Kidney capillary endothelial cell (primary cell): ENCODE results near the gene BARX2.

Source experiments
- DNase-seq: peaks from one replicate; pipeline ENCODE4 v3.0.0-alpha.2; 2018; ENCODE audit warnings: low spot score

The BARX2 gene

DNA sequence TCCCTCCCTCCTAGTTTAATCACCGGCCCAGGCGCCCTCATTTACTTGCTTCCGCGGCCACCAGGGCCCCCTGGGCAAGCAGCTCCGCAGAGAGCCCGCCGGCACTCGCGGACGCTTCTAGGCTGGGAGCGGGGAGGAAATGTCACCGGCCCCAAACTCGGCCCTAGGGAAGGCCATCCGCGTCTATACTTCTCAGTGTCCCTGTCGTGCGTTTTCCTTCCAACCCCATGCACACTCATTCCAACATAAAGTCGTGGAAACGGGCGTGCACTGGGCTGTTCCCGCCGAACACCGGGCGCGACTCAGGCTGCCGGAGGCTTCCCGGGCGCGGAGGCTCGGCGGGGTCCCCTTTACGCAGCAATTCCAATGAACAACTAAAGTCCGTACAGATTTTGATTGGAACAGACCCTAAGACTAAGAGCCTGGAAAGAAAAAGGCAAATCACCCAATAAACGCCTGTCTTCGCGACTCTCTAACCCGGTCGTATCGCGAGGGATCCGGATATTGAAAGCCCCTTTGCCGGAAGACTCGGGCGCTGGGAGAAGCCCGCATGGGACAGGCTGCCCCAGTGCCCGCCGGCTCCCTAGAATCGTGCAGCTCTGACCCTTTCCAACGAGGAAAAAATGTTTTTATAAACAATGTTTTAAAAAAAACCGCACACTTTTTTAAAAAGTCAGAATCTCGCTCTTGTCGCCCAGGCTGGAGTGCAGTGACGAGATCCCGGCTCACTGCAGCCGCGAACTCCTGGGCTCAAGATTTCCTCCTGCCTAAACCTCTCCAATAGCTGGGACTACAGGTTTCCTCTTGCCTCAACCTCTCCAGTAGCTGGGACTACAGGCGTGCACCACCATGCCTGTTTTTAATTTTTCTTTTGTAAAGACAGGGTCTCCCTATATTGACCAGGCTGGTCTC, 1.3 kb upstream of the BARX2 start:
- no peak for DNase-seq

GRCh38 chr11:129374993-129375750, 476 bp upstream of the BARX2 start:
- DNase-seq, result no peak

GRCh38 chr11:129376658-129377341, 1.2 kb downstream of the BARX2 start:
- DNase-seq, result no peak

DNA sequence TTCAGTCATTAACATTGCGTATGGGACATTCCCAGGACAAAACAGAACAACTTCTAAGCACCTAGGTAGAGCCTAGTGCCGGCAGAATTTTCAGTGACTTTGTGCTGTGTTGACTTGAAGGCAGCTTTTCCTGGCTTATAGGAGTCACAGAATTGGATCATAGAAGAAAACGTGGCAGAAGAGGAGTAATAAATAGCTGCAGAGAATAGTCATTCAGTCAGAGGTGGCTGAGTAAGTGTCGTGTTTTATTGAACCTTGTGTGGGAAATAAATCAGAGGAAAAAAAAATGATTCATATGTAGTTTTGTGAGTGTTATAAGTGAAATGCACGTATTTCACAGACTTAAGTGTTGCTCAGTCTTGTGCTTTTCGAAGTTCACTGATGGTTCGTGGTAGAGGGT, 2.1 kb downstream of the BARX2 start:
- DNase-seq, result no peak

DNA sequence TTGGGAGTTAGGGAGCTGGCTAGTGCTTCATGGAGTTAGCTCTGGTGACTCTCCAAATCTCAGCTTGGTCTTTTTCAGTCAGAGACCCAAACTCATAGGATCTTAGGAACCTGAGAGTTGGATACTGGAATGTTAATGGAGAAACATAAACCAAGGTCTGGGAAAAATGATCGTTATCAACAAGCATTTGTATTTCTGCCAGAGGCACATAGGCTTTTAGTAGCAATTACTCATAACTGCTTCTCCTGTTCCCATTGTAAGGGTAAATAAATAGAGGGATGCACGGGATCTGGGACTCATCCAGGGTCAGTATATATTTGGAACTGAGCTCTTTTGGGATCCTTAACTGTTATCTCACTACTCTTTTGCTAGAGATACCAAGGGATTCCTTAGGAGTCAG, 4.8 kb downstream of the BARX2 start:
- no peak for DNase-seq

DNA sequence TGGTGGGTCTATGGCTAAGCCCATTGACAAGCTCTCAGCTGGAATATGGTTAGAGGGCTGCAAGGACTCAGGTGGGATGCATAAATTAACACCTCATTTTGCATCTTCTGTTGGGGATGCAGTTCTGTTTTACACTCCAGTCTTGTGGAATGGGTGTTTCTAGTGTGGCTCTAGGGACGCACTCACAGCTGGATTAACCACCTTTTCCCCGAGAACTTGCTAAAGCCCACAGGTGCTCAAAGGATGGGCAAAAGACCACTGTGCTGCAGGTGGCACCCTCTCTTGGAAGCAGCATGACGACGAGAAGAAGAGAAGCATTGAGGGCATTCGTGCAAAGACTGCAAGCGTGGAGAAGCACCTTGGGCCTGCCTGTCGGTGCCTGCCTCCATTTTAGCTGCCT, 6.9 kb downstream of the BARX2 start:
- DNase-seq, result no peak

GRCh38 chr11:129383060-129383459, 7.4 kb downstream of the BARX2 start:
- DNase-seq, result no peak

DNA sequence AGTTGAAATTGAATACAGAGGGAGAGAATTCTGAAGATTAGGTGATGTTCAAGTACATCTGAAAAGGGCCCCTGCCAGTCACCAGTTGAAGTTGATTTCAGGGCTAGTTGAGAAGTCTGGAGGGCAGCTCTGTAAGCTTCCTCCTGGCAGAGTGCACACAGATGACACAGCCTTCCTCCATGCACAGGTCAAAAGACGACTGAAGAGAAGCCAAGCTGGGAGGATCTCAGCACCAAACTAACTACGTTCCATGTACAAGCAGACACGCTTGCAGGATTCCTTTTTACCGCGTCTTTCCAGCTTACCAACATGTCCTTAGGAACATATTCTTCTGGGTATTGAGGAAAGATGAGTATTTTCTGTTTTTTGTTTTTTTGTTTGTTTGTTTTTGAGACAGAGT, 7.9 kb downstream of the BARX2 start:
- no peak for DNase-seq

DNA sequence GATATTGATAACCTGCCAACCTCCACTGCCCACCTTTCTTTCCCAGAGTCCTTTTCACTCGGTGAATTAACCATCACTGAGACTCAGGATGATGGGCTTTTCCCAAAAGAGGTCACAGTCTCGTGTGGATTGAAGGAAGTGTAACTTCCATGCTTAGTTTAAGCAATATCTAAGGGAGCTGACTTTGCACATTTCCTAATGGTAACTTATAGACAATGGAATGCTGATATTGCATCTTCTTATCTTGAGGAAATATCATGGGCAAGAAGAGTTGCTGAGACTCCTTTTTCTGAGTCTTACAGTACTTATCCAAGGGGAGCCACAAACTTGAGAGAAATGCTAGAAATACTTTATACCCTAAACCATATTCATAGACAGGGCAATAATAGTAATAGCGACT, 8.8 kb downstream of the BARX2 start:
- DNase-seq, result no peak

DNA sequence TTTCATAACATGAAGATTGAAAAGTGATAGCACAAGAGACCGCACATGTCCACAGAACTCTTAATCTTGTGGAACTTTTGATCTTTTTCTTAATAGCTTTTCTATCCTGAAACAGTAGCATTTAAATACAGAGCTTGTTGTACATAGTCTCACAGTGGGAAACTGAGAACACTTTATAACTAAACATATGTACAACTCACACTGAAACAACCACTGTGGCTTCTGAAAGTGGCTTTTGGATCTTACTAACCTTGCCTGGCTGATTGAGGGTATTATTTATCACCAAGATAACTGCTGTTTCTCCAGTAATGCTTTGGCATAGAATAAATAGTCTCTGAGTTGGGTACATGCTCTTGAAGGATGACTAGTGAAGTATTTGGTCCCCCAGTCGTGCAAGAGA, 10.2 kb downstream of the BARX2 start:
- DNase-seq, result no peak

DNA sequence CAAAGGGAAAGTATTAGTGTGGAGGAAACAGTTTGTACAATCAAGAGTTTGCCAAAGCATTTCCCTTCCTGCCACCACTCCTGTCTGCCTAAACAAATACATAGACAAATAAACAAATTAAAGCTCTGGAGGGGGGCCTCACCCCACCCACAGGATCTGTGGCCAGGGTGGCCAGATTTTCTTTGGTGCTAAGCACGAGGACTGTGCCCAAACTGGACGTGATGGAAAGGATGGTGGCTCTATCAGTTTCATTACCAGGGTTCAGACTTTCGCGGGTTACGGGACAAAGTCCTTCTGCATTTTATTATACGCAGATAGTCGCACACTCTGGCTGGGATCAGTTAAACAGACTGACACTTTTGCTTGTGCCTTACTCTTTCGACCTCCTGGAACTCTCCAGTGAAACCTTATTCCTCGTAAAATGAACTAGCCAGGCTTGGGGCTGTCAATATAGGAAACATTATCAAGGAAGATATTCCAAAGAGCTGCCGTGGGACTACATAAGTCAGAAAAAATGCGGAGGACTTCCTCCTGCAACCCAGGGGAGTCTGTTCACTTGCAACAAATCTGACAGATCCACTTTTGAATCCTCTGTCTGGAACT, 11.2 kb downstream of the BARX2 start:
- no peak for DNase-seq

DNA sequence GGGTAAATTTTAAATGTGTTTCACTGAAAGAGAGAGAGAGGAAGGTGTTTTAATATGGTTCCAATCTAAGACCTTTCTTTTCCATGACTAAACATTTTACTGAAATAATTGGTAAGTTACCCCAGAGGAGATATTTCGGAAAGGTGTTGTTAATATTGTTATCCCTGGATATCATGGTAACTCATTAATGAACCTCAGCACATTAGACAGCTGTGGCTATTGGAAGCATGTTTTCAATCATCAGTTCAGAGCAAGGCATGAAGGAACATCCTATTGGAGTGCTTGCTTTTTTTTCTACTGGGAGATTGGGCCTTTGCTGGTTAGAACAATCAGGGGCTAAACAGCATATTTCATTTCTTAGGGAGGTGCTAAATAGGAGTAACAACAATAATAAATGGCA, 11.8 kb downstream of the BARX2 start:
- DNase-seq, result no peak

DNA sequence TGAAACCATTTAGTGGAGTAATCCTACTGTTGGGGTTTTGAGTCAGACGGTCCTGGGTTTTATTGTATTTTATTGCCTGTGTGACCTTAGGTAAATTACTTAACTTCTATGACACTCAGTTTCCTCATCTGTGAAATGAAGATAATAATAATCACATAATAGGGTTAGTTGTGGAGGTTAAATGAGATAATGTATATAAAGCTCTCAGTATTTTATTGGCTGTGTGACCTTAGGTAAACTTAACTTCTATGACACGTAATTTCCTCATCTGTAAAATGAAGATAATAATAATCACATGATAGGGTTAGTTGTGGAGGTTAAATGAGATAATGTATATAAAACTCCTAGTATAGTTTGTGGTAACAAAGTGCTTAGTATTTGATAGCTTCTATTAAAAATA, 13.2 kb downstream of the BARX2 start:
- no peak for DNase-seq

DNA sequence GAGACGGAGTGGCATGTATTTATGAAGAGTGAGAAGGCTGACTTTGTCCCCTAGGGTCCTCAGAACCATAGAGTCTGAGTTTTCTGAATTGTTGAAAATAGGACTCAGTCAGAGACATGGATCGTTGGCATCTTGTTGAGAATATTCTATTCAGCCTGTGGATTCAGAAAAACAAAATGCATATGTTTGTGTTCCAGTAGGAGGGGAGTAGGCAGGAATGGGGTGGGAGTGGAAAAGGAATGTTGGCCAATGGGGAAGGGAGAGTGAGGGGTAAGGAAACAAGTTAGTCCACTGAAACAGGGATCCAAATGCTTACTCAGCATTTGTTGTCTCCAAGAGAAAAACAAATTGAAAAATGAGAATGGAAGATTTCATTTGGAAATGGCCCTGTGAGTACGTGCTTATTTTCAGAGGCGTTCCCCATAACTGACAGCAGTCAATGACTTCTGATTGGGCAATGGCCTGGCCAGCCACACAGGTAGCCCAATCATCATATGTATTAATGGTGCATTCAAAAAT, 14.7 kb downstream of the BARX2 start:
- DNase-seq, result no peak

GRCh38 chr11:129391360-129391759, 15.7 kb downstream of the BARX2 start:
- no peak for DNase-seq

DNA sequence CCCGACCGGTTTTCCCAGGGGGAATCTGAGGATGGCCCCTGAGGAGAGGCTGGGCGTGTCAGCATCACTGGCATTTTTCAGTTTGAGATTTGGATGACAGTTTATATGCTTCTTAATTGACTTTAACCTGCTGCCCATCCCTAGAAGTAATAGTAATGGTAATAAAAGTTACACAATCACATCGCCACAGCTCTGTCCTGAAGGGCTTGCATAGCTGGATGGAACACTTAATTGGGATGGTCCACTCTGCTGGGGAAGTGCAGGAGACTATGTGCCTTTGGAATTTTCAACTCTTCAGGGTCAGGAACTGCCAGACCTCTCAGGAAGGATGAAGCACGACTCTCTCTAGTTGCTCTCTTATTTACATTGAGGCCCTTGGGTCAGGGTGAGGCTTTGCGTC, 16.2 kb downstream of the BARX2 start:
- DNase-seq, result no peak

DNA sequence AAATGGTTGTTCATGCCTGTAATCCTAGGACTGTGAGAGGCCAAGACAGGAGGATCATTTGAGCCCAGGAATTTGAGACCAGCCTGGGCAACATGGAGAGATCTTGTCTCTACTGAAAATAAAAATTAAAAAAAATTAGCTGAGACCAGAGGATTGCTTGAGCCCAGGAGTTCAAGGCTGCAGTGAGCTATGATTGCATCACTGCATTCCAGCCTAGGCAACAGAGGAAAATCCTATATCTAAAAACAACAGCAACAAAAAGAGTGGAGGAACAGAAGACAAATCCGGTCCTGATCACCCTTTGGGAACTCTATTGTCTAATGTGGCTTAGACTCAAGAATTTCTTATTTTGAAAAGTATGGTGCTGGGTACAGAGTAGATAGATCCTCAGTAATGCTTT, 17.3 kb downstream of the BARX2 start:
- DNase-seq, result no peak

GRCh38 chr11:129394709-129395108, 19.1 kb downstream of the BARX2 start:
- DNase-seq, result no peak

DNA sequence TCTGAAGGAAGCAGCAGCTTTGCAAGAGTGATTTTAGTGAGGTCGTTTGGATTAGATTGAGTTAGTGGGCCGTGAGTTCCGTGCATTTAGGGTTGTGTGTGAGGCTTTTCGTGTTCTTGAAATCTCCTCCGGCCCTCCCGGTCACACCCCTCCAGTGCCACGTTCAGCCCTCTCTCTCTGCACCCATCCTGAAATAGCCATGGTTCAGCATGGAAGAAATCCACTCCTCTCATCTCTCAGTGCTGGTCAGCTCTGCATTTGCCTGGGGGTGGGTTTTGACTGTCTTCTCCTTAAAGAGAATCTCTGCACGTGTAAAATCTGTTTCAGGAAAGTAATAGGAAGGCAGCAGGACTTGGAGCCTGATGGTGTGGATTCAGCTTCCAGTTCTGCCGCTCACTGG, 19.8 kb downstream of the BARX2 start:
- DNase-seq, result no peak

- no peak for DNase-seq
These were observed 20.2 kb downstream of the BARX2 start for GRCh38 chr11:129395883-129396282.

DNA sequence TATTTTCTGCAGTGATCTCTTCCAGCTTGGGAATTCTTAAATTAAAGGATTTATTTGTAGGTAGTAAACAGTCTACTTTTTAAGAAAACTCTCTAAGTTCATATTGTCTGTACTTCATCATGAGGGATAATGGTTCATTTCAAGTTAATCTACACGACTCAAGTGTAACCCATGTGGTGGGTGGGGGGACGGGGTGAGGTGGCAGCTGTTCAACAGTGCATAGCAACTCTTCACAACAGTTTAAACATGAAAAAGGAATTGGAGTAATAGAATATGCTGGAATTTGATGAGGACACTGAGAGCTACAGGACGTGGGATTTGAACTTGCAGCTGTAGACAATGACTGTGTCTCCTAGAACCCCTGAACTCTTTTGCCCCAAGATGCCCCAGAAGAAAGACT, 20.8 kb downstream of the BARX2 start:
- no peak for DNase-seq
